Endodermal cell (in vitro differentiated cells): ENCODE measurements around the gene ITGA11. TPM values are rescaled to one million over a fixed set of nuclear protein-coding genes. Genes with fewer than 3 reads are reported as not detected.

ENCODE experiments used
- DNase-seq: peaks from one replicate; pipeline ENCODE4 v3.0.0-alpha.2; 2017
- H3K27ac ChIP-seq: 2 replicates; pipeline ENCODE4 v1.5.1; 2013; ENCODE audit warnings: mild to moderate bottlenecking, low read depth, low read length, moderate library complexity
- H3K27me3 ChIP-seq: 2 replicates; pipeline ENCODE4 v1.6.1; 2013; ENCODE audit warnings: mild to moderate bottlenecking, low read length, moderate library complexity; ENCODE audit not compliant: insufficient read depth, control insufficient read depth, poor library complexity, severe bottlenecking
- H3K36me3 ChIP-seq: 2 replicates; pipeline ENCODE4 v1.7.0; 2013; ENCODE audit warnings: mild to moderate bottlenecking, low read length, moderate library complexity; ENCODE audit not compliant: control insufficient read depth, insufficient read depth
- H3K4me1 ChIP-seq: one replicate; pipeline ENCODE4 v1.7.0; 2013; ENCODE audit warnings: low read length; ENCODE audit not compliant: control insufficient read depth, insufficient read depth
- H3K4me3 ChIP-seq: 2 replicates; pipeline ENCODE4 v1.5.1; 2013; ENCODE audit warnings: mild to moderate bottlenecking, low read length, moderate library complexity
- H3K9ac ChIP-seq: 2 replicates; pipeline ENCODE4 v1.6.1; 2013; ENCODE audit warnings: mild to moderate bottlenecking, low read length, moderate library complexity; ENCODE audit not compliant: poor library complexity, severe bottlenecking; ENCODE audit errors: extremely low read depth
- H3K9me3 ChIP-seq: 2 replicates; pipeline ENCODE4 v1.6.1; 2013; ENCODE audit warnings: mild to moderate bottlenecking, low read length, moderate library complexity; ENCODE audit not compliant: control insufficient read depth
- H3K27ac Mint-ChIP-seq: 2 replicates; pipeline ENCODE4 v1.8.0; 2020; ENCODE audit warnings: mixed read lengths
- H3K27me3 Mint-ChIP-seq: 2 replicates; pipeline ENCODE4 v1.8.0; 2021; ENCODE audit warnings: mild to moderate bottlenecking, mixed read lengths; ENCODE audit not compliant: insufficient read depth
- H3K36me3 Mint-ChIP-seq: 2 replicates; pipeline ENCODE4 v1.8.0; 2020; ENCODE audit warnings: low read depth, mixed read lengths
- H3K4me1 Mint-ChIP-seq: 2 replicates; pipeline ENCODE4 v1.8.0; 2020; ENCODE audit warnings: mixed read lengths
- H3K4me3 Mint-ChIP-seq: 2 replicates; pipeline ENCODE4 v1.8.0; 2020; ENCODE audit warnings: mild to moderate bottlenecking, moderate library complexity, mixed read lengths
- H3K9me3 Mint-ChIP-seq: 2 replicates; pipeline ENCODE4 v1.8.0; 2020; ENCODE audit warnings: mild to moderate bottlenecking, mixed read lengths
- WGBS, 2 experiments: methylation state at CpG; one replicate each; pipeline versions ENCODE4 v1.1.5 to v1.1.7; 2013; ENCODE audit warnings: missing lambda C conversion rate in 2 of 2, mixed read lengths in 1 of 2; ENCODE audit not compliant: insufficient coverage in 1 of 2, insufficient read length in 1 of 2; 5-methylcytosine and 5-hydroxymethylcytosine counted together
- total RNA-seq, 2 donors: library from RNA; stranded (reverse); fragmentation: NEBNext Ultra II Directional in 1 of 2; extraction: Animal tissue kit (Norgen Biotek cat#: 25700) in 1 of 2; gene quantifications; 2 replicates in 1 of 2; 3 replicates in 1 of 2; pipeline ENCODE4 v1.2.1, GENCODE V29; 2021
- TF ChIP-seq, protein P1 (sequence below): fragments of 200-600 bp; sonication (generic); conservative IDR thresholded peaks from 2 replicates; pipeline ENCODE4 v1.5.0; 2021; ENCODE audit warnings: antibody characterized with exemption, mild to moderate bottlenecking

Gene ITGA11
- total RNA-seq, 2 donors from 2014 or later = 0.35 to 1.4 TPM

DNA sequence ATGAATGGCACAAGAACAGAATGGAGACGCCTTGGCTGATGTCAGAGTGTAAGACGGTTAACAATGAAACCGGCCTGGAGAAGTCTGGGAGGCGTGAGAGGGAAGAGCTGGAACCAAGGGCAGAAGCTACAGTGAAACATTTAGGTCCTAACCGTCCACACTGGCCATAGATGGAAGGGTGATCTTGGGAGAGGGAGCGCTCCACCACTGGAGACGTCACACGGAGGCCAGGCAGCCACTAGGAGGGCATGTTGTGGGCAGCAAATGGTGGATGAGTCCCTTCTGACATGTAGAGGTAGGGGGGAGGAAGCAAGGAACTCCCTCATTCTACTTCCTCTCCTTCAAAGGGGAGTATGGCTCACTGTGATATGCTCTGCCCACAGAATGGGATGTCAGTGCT is 130.7 kb downstream of the ITGA11 start:
- WGBS, 2 experiments = 90 to 95% methylated on average over 8 of the region's 8 CpGs
- no peak for DNase-seq
- no peaks in the 10 kb centered on the region for H3K9me3 ChIP-seq
- Mint-ChIP-seq H3K27me3 (no peaks in the 10 kb centered on the region), H3K4me3 (no peak overlapping the region), H3K36me3 (peaks cover 4% of the 10 kb centered on the region), H3K9me3 (no peaks in the 10 kb centered on the region), H3K4me1 (peaks cover 15% of the 10 kb centered on the region), H3K27ac (no peak overlapping the region)
- TF ChIP-seq, protein P1, sequence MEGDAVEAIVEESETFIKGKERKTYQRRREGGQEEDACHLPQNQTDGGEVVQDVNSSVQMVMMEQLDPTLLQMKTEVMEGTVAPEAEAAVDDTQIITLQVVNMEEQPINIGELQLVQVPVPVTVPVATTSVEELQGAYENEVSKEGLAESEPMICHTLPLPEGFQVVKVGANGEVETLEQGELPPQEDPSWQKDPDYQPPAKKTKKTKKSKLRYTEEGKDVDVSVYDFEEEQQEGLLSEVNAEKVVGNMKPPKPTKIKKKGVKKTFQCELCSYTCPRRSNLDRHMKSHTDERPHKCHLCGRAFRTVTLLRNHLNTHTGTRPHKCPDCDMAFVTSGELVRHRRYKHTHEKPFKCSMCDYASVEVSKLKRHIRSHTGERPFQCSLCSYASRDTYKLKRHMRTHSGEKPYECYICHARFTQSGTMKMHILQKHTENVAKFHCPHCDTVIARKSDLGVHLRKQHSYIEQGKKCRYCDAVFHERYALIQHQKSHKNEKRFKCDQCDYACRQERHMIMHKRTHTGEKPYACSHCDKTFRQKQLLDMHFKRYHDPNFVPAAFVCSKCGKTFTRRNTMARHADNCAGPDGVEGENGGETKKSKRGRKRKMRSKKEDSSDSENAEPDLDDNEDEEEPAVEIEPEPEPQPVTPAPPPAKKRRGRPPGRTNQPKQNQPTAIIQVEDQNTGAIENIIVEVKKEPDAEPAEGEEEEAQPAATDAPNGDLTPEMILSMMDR = no peak
- peaks cover 11% of the 10 kb centered on the region for H3K36me3 ChIP-seq
- H3K4me1 ChIP-seq = no peaks in the 10 kb centered on the region
- no peaks in the 10 kb centered on the region for H3K27me3 ChIP-seq
- no peak overlapping the region for H3K27ac ChIP-seq
- no peak overlapping the region for H3K9ac ChIP-seq
- H3K4me3 ChIP-seq = no peak overlapping the region

DNA sequence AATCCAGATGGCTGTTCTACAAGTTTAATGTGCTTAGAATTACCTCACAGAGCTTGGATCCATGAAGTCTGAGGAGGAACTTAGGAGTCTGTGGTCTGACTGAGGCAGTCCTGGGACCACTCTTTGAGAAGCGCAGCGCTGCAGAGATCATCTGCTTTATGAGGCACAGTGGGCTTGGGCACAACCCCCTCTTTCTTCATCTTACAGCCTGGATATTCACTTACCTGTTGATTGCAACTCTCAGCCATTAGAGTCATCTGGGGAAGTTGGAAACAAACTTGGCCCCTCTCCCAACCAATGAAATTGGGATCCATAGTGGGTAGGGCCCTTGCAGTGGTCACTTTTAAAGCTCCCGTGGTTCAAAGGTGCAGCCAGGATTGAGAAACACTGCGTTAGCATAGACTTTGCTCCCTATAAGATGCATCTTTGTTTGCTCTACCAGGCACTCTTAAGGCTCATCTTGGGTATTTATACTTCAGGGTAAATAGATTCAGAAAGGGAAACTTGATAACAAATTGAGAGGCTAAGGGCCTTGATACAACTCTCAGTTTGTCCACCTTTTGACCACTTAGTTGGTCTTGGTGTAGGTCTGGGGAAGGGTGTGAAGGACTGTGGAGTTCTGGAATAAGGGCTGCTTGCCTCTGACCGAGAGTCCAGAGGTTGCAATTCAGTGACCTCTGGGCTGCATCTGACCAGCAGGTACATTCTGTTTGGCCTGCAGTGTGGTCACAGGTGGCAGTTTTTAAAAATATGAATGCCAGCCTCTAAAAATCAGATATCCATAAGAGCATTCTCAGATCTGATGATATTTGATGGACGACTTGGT is 131.6 kb downstream of the ITGA11 start:
- peaks cover 10% of the 10 kb centered on the region for H3K4me1 Mint-ChIP-seq
- H3K27ac ChIP-seq = no peak overlapping the region
- 92 to 96% methylated on average over 4 to 6 of the region's 6 CpGs for WGBS, 2 experiments
- H3K9me3 ChIP-seq = no peaks in the 10 kb centered on the region
- peaks cover 13% of the 10 kb centered on the region for H3K36me3 ChIP-seq
- peaks cover 4% of the 10 kb centered on the region for H3K36me3 Mint-ChIP-seq
- no peaks in the 10 kb centered on the region for H3K4me1 ChIP-seq
- no peak for DNase-seq
- no peak overlapping the region for H3K4me3 Mint-ChIP-seq
- no peaks in the 10 kb centered on the region for H3K27me3 ChIP-seq
- H3K4me3 ChIP-seq = no peak overlapping the region
- H3K27ac Mint-ChIP-seq = no peak overlapping the region
- no peak overlapping the region for H3K9ac ChIP-seq
- TF ChIP-seq, protein P1 = no peak
- no peaks in the 10 kb centered on the region for H3K9me3 Mint-ChIP-seq
- H3K27me3 Mint-ChIP-seq = no peaks in the 10 kb centered on the region

DNA sequence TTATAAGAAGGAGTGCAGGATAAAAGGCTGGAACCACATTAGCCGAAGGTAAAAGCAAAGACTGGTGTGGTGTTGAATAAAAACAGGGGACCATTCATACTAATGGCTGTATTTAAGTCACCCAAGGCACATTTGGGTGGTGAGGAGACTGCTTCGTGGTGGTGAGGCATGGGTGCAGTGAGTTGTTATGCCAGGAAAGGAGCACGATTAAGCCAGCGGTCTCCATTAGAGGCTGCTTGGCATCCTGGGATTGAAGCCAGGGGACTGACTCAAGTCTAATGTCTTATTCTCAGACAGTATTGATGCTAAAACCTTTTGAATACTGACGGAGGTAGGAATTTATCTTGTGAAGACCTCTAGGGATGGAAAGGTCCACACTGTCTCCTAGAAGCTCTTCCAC is 132.5 kb downstream of the ITGA11 start:
- no peaks in the 10 kb centered on the region for H3K27me3 Mint-ChIP-seq
- no peak overlapping the region for H3K4me3 Mint-ChIP-seq
- H3K27ac Mint-ChIP-seq = no peak overlapping the region
- DNase-seq = no peak
- Histone ChIP-seq H3K27ac (no peak overlapping the region), H3K4me3 (no peak overlapping the region), H3K9me3 (no peaks in the 10 kb centered on the region), H3K27me3 (no peaks in the 10 kb centered on the region), H3K4me1 (no peaks in the 10 kb centered on the region), H3K9ac (no peak overlapping the region), H3K36me3 (peaks cover 22% of the 10 kb centered on the region)
- H3K4me1 Mint-ChIP-seq = peaks cover under 1% of the 10 kb centered on the region
- H3K9me3 Mint-ChIP-seq = no peaks in the 10 kb centered on the region
- peaks cover 4% of the 10 kb centered on the region for H3K36me3 Mint-ChIP-seq
- 96% methylated on average over 5 of the region's 5 CpGs for WGBS, 2 experiments
- TF ChIP-seq, protein P1 = no peak
